GM21786 (cell line): ENCODE data around the gene BFSP2.

Experiments
- ATAC-seq: cut with Tn5 transposase; IDR thresholded peaks from one replicate; pipeline ENCODE4 v1.9.1; 2021; ENCODE audit not compliant: unreplicated experiment

The BFSP2 gene

DNA sequence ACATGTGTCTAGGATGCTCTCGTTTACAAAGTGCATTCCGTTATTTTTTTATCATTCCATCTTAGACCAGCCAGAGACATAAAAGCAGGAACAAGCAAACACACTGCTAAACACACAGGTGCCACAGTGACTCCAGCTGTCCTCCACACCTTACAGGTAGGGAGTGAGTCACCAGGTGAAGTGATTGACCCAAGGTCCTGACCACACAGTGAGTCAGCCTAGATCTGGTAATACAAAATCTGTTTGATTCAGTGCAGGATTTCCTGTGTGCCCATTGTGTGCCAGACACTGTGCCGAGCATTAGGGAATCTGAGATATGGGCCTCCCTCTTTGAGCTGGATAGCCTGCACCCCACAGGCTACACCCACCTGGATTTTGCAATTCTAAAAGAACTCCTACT, 16.7 kb upstream of the BFSP2 start:
- no peak for ATAC-seq

DNA sequence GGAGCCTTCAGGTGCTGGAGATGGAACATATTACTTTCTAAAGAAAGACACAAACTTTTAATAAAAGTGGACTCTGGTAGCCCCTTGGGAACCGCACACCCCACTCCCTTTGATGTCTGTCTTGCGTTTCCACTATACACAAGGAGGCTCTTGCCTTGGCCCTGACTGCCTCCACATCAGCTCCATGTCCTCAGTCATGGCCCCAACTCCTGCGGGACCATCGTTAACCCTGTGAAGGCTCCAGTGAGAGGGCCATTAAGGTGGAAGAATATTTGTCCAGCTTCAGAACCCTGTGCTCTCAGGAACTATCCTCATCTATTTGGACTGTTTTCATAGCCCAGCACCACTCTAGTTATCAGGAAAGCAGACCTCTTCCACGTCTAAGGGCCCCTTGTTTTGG, 16.1 kb upstream of the BFSP2 start:
- no peak for ATAC-seq

DNA sequence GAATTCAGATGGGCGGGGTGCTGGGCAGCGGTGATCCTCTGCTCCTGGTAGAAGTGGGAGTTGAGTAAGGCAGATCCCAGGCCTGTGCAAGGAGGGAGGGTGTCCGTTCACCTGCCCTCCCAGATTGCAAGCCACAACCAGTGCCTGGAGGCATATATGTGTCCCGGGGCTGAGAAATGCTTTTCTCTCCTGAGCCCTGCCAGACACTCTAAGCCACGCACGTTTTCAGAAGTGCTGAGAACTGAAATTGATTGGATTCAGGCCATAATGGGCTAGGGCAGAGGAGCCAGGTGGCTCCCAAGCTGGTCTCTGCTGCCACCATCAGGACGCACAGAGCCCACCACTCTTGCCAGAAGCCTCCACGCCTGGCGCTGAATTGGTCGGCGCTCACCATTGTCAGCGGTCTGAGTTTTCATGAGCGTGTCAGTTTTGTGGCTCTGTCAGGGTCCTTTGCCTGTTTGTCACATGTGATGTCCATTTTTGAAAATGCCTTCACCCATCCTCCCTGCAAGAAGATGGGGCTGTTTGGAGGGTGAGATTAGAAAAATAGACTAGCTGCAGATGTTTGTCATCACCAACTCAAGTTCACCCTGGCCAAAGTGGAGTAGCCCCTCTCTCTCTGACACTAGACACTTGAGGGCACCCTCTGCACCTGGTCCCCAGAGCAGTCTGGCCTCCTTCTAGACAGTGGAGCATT, 15.4 kb upstream of the BFSP2 start:
- ATAC-seq: peak; percentile 78

DNA sequence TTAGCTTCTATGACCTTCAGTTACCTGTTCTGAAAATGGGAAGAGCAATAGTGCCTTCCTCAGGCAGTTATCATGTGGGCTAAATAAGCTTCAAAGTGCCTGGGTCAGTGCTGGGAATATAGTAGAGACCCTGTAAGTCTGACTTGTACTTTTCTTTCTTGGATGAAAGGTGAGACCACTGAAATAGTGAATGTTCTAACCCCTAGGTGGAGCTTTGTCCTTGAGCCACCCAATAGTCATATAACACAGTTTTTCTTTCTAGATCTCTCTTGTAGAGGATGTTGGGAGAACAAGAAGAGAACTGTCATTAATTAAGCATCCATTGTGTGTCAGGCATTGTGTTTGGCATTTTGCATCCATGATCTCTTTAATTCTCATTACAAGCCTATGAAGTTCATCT, 13.0 kb upstream of the BFSP2 start:
- no peak for ATAC-seq

DNA sequence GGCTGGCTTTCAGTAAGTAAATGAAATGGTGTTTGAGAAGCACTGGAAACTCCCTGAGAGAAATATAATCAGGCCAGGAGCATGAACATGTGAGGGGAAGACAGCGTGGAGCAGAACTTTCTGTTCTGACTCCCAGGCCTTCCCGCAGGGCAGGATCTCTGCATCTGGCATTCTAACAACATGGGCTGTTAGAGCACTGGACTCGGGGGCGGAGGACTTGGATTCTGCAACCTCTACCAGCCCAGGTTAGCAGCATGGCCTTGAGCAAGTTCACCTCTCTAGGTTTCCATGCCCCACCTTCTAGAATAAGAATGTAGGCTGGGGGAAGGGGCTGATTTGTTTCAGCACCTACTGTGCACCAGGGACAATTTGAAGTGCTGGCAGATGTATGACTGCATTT, 12.5 kb upstream of the BFSP2 start:
- ATAC-seq: no peak

DNA sequence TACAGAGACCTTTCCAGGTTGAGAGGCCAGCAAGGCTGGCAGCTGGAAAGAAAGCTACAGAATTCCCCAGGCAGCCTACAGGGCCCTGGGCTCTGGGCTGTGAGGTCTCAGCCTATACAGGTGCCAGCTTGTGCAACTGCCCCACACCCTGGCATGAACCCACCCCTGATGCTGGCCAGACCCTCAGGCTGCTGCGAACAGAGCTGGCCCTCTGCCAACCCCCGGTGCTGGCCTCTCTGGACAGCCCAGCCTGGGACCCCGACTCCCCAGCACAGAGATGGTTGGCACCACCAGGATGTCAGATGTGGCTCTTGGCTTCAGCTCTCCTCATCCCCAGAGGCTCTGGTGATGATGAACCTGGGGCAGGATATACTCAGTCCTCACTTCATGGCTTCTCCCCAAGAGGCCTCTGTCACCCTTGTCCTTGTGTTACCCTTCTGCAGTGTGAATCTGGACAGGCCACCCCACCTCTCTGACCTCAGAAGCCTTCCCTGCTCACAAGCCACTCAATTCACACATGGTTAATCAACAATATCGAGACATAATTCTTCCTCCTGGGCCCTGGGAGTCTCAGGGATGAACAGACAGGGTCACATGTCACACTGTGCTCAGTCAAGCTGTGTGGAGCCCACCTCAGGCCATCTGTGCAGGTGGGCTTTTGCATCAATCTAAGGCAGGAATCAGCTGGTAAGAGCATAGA, 11.0 kb upstream of the BFSP2 start:
- no peak for ATAC-seq

DNA sequence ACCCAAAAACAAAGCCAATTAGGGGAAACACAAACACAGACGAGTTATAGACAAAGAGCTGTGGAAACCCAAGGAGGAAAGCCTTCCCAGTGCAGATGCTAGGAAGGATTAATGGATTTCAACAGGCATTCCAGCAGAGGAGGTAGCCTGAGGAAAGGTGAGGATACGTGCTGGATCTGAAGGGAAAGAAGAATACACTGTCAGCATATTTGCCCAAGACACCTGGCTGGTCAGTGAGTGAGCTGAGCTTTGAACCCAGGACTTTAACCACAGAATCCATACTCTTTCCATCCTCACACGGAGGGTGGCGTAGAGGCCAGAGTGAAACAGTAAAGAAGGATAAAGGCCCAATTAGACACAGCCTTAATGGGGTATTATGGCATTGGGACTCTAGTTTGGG, 9.1 kb upstream of the BFSP2 start:
- ATAC-seq: no peak

DNA sequence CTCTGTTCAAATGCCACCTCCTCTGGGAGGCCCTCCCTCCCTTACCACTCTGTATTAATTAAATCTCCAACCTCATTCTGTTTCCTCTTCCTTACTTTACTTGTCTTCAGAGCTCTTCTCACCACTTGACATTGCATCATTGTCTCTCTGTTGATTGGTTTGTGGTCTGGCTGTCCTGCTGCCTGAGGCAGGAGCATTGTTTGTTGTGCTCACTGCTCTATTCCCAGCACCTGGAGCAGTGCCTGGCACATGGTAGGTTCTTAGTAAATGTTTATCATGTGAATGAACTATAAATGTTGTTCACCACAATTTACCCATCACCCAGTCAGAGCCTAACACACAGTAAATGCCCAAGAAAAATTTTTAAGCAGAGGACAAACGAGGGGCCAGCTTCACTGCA, 6.7 kb upstream of the BFSP2 start:
- ATAC-seq: no peak

DNA sequence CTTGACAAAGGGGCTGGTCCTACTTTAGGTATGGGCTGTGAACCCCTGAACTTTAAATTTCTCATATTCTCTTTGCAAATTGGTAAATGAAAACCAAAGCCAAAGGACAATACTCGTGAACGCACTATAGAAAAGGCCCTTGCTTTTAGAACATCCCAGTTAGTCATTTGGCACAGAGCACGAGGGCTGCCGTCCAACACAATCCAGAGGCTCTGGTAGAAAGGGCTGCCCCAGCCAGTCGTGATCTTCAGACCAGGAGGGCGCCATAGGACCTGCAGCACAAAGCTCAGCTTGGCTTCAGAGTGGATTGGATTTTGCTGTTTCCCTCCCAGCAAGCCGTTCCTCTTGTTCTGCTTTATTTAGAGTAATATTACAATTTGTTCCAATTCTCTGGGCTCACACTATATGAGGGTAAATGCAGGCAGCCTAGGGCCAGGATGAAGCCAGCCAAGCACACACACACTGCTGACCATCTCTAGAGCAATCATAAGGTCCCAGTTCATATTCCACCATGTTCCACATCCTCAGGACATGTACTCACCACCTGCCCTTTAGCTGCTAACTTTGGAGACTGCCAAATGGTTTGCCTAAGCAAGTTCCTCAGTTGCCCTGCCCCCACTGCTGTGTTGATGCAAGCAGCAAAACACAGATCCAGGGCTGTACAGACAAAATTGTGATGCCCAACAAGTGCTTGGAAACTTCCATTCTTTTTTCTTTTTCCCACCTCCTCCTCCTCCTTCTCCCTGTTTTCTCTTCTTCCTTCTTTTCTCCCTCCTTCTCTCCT, 6.0 kb upstream of the BFSP2 start:
- ATAC-seq: no peak

DNA sequence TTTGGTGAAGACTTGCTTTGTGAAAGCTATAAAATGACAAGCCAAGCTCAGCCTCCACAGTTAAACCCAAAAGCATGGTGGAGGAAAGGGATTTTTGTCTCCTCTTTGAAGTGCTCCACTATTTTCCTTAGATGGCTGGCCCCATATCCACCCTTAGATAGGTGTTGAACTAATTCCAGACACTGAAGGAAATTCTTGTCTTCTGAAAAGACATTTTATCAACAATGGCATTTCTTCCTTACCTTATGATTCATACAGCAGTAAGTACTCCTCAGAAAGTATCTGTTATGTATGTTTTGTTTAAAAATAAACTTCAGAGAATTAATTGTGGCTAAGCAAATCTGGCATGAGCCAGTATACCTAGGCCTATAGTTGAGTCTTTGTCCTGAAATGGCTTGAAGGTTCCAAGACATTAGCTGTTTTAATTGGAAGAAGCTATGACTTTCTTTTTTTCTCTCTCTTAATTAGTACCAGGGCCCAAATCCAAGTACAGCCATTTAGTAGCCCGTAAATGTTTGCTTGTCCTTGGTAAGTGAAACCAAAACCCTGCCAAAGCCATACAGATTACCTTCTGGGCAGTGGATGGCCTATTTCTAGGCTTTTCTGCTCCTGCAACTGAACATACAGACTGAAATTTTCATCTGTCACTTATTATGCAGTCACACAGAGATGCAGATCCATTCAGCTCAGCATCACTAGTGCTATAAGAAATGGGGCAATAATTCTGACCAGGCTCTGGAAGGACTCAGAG, 5.1 kb upstream of the BFSP2 start:
- no peak for ATAC-seq

DNA sequence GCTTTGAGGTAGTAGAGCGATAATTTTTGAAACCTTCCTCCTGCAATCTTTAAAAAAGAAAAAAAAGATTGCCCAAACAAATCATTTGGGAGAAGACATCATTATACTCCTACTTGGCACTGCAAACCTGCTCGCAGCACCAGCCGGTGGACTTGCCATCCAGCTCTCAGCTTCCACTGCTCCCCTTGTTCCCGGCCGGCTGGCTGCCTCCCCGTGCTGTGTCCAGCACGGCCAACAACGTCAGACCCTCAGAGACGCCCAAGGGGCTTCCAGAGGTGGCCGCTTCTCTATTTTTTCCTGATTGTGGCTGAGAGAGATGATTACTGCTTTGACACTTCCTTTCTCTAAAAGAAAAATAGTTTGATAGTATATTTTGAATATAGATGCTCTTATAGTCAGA, 3.0 kb upstream of the BFSP2 start:
- no peak for ATAC-seq

DNA sequence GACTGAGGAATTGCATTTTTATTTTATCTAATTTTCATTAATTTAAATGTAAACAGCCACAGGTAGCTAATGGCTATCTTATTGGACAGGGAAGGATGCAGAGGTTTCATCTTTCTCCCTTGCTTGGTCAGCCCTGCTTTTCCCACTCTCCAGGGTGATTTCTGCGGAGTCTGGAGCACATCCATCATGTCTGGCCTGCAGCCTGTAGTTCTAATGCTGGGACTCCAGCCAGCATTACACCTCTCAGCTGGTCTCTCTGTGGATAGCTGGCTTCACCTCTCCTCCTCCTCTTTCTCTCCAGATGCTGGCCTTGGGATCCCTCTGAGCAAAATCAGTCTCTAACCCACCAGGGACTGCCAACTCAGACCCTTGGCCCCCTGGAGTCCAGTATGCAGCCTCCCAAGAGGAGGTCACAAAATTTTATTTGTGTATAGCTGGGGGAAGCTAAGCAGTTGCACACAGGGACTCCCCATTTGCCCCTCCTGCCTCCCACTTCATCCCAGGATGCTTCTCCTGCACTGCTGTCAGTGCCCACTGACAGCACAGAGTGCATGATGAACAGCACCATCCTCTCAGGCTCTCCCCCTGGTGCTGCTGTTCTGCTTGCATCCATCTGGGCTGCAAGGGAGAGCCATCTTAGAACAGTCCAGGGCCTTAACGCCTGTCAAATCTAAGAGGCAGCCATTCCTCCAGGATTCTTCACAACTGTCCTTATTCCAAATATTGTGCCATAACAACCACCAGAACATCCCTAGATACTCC, 1.7 kb downstream of the BFSP2 start:
- ATAC-seq: no peak

DNA sequence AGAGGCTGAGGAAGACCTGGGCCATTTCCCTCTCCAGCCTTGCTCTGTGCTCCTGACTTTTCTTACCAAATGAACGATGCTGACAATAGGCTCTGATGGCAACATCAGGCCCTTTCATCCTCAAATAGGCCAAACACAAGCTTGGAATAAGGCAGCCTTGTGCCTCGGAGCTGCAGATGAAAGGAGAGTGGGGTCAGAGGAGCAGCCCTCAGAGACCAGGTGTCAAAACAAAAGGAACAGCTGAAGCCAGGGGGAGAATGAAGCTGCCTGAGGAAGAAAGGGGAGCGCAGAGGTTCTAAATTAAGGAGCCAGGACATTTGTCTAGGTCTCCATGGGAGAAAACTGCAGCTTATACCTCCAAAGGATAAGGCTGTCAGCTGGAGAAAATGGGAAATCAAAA, 5.1 kb downstream of the BFSP2 start:
- no peak for ATAC-seq

DNA sequence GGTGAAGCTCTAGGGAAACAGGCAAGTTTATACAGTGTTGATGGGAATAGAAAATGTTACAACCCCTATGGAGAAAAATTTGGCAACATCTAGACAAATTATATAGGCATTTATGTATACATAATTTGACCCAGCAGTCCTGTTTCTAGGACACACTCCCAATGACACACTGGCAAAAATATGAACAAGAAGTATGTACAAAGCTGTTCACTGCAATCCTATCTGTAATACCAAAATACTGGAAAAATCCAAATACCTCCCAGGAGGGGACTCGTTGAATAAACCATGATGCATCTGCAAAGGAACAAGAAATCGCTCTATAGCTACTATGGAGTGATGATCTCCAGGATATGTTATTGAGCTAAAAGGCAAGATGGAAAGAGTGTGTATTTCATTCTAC, 8.5 kb downstream of the BFSP2 start:
- ATAC-seq: no peak

DNA sequence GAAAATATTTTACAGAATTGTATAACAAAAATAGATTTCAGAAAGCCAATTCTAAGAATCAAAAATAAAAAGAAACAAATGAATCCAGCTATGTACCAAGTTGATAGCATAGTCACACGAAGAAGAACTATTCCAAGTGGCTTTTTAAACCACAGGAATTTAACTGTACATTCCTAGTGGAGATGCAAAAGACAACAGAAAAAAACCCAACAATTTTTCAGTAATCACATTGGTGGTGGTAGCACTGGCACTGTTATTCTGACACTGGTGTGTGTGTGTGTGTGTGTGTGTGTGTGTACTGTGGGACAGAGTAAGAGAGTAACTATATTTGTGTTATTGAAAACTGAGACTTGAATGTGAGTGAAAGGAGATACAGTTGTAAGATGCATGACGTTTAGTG, 9.1 kb downstream of the BFSP2 start:
- no peak for ATAC-seq

DNA sequence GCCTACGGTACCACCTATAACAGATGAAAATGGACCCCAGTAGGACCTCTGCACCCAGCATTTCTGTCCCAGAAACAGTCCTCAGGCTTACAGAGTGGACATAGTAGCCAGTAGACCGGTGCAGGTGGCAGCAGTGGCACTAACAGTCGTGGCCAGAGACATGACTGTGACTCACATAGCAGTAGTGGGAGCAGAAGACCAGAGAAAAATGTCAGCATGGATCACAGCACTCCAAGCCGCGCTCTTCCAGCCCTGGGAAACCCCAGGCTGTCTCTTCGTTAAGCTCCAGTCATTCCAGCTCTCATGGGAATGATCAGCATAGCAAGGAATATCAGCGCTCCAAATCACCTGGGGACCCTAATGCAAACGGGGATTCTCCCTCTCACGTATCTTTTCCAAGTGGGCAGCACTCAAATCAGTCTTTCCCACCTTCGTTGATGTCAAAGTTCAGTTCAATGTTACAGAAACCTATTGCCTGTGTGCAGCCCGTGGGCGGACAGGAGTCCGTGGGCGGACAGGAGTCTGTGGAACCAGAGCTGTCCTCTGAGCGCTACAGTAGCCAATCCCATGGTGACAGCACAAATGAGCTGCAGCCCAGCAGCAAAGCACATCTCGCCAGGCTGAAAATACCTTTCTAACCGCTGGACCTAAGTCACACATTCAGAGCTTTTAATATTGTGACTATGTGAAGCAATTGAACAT, 10.5 kb downstream of the BFSP2 start:
- no peak for ATAC-seq

DNA sequence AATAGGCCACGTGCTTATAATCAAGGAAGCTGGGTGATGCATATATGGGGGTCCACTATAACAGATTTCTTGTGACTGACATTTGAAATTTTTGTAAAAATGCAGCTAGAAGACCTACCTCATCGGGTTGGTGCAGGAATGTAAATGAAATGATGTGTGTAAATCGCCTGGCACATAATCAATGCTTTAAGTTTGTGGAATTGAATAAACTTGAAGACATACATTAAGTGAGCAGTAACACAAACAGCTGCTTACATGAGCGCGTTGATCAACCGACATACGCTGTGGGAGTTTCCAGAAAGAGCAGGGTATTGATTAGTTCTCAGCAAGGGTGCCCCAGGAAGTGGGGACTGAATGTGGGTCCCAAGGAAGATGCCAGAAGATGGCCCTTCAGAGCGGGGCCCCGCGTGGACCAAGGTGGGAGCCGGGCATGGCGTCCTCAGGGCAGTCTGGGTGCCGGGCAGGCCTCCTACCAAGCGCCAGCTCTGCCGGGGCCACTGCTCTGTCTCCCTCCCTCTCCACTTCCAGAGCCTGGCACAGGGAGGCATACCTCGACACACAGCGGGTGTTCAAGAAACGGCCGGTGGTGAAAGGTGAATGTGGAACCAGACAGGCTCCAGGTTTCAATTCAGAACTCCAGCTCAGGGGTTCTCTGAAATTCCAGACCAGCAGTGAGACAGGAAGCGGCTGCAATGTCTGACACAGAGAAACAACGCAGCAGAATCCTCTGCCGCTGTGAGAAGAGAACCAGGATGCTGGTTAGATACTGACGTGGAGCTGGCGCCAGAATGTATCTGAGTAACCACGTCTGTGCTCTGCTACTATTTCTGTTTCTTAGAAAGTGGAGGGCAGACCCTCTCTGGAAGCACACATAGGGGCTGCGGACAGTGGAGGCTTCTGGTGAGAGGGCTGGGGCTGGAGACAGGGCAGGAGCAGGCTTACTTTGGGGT, 12.6 kb downstream of the BFSP2 start:
- no peak for ATAC-seq

DNA sequence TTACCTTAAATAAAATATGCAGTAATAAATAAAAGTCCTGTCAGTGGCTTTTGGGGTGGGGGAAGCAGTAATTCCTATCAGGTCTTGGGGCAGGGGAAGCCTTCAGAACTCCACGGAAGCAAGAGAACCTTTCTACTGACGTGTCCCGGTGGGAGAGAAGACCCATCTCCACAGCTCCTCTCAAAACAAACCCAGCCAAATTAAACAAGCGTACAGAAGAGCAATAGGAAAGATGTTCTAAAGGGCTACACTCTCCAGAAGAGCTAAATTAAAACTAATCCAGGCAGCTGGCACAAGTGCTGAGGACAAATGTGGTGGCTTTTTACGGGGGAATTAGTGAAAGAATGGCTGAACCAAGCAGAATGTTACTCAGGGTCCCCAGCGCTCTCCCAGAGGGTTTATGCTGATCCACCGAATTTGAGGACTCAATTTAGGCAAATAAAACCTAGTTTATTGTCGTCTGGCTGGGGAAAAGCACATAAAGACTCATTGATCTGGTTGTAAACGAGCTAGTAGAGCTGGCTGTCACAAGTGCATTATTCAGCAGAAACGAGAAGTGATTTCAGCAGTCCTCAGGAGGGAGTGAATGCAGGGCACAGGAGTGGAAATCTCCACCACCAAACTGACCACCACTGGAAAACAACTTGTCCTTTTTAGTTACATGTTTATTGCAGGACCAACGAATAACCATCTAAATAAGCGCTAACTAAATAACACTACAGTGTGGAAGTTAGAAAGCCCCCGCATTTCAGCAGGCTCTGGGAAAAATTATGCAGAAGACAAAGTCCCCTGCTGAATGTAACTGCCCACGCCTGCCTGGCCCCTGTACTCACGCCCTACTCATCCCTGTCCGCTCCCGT, 13.5 kb downstream of the BFSP2 start:
- ATAC-seq: no peak
